ENCODE measurements around the gene TSKU. TPM values are rescaled to one million over a fixed set of nuclear protein-coding genes. Genes with fewer than 3 reads are reported as not detected.

Gene TSKU
- total RNA-seq, 1 donor from 2014 or later: 29.2 TPM

DNA sequence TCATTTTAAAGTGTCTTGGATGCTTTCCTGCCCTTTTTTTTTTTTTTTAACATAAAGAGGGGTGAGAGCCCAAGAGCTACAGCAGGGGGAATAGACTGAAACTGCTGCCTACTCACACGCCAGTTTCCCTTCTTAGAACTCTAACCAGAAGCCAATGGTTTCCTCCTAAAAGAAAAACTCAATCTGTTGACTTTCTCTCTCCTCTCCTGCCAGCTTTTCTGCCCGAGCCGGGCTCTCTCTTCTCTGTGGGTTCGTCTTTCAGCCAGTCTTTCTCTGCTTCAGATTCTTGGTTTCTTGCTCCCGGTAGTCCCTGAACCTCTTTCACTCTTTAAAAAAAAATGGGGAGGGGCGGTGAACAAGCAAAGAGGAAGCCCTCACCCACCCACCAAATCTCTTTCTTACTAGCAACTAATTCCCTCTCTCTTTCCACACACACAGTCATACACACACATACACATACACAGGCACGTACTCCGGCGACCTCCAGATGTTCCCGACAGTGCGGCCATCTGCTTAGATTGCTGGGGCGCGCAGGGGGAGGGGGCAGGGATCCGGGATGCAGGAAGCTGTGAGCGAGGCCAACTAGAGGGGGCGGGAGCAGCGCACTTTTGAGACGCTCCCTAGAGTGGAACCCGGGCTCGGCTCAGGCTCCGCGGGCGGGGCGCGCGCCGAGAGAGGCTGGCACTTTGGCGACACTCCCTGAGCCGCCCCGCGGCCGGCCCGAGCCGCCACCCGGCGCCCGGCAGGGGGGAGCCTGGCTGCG is 444 bp upstream of the TSKU start:
- peak overlapping the region; percentile 100 for H3K27ac Mint-ChIP-seq (ENCODE audit: unreplicated experiment)
- H3K4me3 Mint-ChIP-seq (ENCODE audit: unreplicated experiment): peak overlapping the region; percentile 96
- H3K9me3 Mint-ChIP-seq (ENCODE audit: unreplicated experiment): peaks cover 25% of the 10 kb centered on the region
- H3K4me1 Mint-ChIP-seq (ENCODE audit: low read depth, unreplicated experiment): peaks cover 46% of the 10 kb centered on the region
- TF ChIP-seq CTCF (IDR thresholded peaks at IDR 0.05; ENCODE audit: partially characterized antibody, unreplicated experiment): no peak
- peak; percentile 97 for DNase-seq
- peaks cover 18% of the 10 kb centered on the region for H3K27me3 Mint-ChIP-seq (ENCODE audit: unreplicated experiment)
- H3K36me3 Mint-ChIP-seq (ENCODE audit: unreplicated experiment): peaks cover 11% of the 10 kb centered on the region

DNA sequence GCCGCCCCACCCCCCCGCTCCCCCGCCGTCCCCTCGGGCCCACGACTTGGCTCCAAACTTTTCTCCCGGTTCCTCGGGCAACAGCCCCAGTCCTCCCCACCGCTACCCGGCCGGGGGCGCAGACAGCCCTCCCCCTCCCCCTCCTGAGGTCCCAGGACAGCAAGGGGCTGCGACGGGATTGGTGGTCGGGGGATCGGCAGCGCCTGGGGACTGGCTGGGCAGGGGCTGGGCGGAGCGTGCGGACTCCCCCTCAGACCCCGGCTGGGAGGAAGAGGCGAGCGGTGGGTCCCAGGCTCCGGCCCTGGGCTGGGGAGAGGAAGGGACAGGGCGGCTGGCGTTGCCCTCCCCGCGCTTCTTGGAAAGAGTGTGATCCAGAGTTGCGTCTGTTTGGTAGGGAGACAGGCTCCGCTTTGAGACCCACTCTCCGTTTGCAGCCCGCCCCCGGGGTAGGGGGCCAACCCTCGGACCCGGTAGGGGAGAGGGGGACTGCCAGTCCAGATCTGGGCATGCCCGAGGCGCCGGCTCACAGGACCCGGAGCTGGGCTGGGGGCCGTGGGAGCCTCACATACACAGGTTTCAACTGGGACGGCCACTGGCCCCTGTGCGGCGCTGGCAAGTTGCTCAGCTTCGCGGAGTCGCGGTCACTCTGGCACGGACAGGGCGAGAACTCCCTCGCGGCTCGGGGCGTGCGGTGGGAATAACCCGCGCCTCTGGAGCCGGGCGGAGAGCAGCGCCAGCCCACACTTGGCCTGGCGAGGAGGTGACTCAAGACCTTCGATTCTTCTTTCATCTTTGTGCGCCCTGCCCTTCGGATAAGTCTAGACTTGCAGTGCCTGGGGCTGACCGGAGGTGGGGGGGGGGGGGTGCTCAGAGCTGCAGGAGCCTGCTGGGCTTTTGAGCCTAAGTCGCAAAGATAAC is 999 bp downstream of the TSKU start:
- peaks cover 21% of the 10 kb centered on the region for H3K27me3 Mint-ChIP-seq (ENCODE audit: unreplicated experiment)
- peaks cover 55% of the 10 kb centered on the region for H3K4me1 Mint-ChIP-seq (ENCODE audit: low read depth, unreplicated experiment)
- peak; percentile 92 for DNase-seq
- peak overlapping the region; percentile 60 for H3K27ac Mint-ChIP-seq (ENCODE audit: unreplicated experiment)
- peaks cover 25% of the 10 kb centered on the region for H3K9me3 Mint-ChIP-seq (ENCODE audit: unreplicated experiment)
- H3K4me3 Mint-ChIP-seq (ENCODE audit: unreplicated experiment): peak overlapping the region; percentile 90
- TF ChIP-seq CTCF (IDR thresholded peaks at IDR 0.05; ENCODE audit: partially characterized antibody, unreplicated experiment): no peak
- H3K36me3 Mint-ChIP-seq (ENCODE audit: unreplicated experiment): no peaks in the 10 kb centered on the region

GRCh38 chr11:76785513-76785912 is 2.4 kb downstream of the TSKU start:
- no peak for DNase-seq
- Mint-ChIP-seq H3K4me3 (ENCODE audit: unreplicated experiment) (peak overlapping the region; percentile 90), H3K9me3 (ENCODE audit: unreplicated experiment) (peaks cover 24% of the 10 kb centered on the region), H3K36me3 (ENCODE audit: unreplicated experiment) (no peaks in the 10 kb centered on the region), H3K4me1 (ENCODE audit: low read depth, unreplicated experiment) (peaks cover 57% of the 10 kb centered on the region), H3K27ac (ENCODE audit: unreplicated experiment) (peak overlapping the region; percentile 60), H3K27me3 (ENCODE audit: unreplicated experiment) (peaks cover 24% of the 10 kb centered on the region)
- no peak for TF ChIP-seq CTCF (IDR thresholded peaks at IDR 0.05; ENCODE audit: partially characterized antibody, unreplicated experiment)

DNA sequence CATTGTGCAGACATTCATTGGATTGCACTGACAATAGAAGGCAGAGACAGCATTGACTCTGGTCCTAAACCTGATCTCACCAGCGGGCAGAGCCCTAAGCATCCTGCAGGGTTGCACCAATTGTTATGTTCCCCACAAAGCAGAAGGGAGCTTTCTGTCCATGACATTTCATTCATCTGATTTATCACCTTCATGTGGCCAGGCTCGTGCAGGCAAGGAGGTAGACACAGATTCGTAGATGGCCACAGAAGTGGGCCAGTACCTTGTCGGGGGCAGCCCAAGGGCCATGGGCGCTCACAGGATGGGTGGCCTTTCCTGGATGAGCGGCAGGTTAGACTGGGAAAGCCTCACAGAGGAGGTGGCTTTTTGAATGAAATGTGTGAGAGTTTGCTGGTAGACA is 2.9 kb downstream of the TSKU start:
- Mint-ChIP-seq H3K27ac (ENCODE audit: unreplicated experiment) (peak overlapping the region; percentile 60), H3K4me3 (ENCODE audit: unreplicated experiment) (peak overlapping the region; percentile 90), H3K36me3 (ENCODE audit: unreplicated experiment) (no peaks in the 10 kb centered on the region), H3K4me1 (ENCODE audit: low read depth, unreplicated experiment) (peaks cover 54% of the 10 kb centered on the region), H3K27me3 (ENCODE audit: unreplicated experiment) (peaks cover 24% of the 10 kb centered on the region), H3K9me3 (ENCODE audit: unreplicated experiment) (peaks cover 24% of the 10 kb centered on the region)
- TF ChIP-seq CTCF (IDR thresholded peaks at IDR 0.05; ENCODE audit: partially characterized antibody, unreplicated experiment): no peak
- no peak for DNase-seq
